ENCODE data around the gene MYLK4.

MYLK4 gene

GRCh38 chr6:2710412-2710811 is 40.3 kb downstream of the MYLK4 start:
- in situ Hi-C loops (cut with MboI; ENCODE audit: low sequenced_read_pairs), result no loop called here

DNA sequence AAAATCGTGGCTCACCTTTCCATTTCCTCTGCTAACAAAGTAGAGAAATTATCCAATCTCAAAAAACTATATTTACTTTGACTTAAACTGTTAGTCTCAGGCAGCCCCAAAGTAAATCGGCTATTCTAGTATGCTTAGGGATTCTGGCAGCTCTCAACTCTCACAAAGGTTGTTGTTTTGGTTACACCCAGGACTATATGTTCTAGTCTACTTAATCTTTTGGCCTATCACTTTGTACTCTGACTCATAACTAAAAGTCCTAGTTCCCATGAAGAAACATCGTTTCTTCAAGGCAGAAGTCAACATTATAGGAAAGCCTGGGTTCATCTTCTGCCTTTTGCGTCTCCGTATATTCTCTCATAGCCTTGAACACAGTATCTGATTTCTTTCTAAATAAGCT is 42.3 kb downstream of the MYLK4 start:
- in situ Hi-C loops (cut with MboI; ENCODE audit: low sequenced_read_pairs), result no loop called here

- in situ Hi-C loops (cut with MboI; ENCODE audit: low sequenced_read_pairs), result no loop called here
These were observed 44.2 kb downstream of the MYLK4 start for GRCh38 chr6:2706558-2706957.

DNA sequence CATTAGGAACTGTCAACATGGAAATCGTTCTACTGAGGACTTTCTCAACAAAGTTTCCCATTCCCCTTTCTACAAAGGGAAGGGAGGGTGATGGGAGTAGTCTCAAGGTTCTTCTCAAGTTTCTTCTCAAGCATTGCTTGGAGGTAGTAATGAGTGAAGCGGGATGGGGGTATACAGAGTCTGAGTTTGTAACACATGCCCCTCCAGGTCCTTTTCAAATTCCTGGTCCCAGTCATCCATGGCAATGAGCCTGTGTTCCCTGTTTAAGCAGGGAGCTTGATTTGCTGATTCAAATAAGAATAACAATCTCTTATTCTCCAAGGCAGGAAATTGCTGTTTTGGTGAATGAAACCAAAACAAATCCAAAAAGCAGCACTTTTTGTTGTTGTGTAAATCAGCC is 45.5 kb downstream of the MYLK4 start:
- in situ Hi-C loops (cut with MboI; ENCODE audit: low sequenced_read_pairs), result no loop called here

DNA sequence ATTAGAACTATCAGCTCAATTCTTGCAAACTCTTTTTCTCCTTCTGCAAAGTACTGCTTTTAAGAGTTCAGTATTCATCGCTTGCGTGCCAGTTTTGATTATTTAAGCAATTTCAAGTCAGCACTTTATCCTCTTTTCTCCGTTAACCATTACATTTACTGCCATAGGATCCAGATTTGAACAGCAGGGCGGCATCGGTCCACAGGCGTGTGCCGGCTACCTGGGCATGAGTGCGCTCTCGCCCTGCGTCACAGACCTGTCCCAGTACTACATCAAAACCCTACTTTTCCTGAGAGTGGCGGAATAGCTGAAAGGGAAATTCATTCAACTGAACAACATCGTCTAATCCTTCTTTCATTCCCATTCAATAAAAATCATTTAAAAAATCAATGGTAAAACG is 53.4 kb downstream of the MYLK4 start:
- in situ Hi-C loops (cut with MboI; ENCODE audit: low sequenced_read_pairs), result no loop called here

- in situ Hi-C loops (cut with MboI; ENCODE audit: low sequenced_read_pairs), result no loop called here
These were observed 55.1 kb downstream of the MYLK4 start for GRCh38 chr6:2695454-2696095.

GRCh38 chr6:2693231-2693630 is 57.5 kb downstream of the MYLK4 start:
- in situ Hi-C loops (cut with MboI; ENCODE audit: low sequenced_read_pairs), result no loop called here

- in situ Hi-C loops (cut with MboI; ENCODE audit: low sequenced_read_pairs), result no loop called here
These were observed 62.2 kb downstream of the MYLK4 start for GRCh38 chr6:2688401-2689064.

GRCh38 chr6:2687456-2687855 is 63.3 kb downstream of the MYLK4 start:
- in situ Hi-C loops (cut with MboI; ENCODE audit: low sequenced_read_pairs), result no loop called here

DNA sequence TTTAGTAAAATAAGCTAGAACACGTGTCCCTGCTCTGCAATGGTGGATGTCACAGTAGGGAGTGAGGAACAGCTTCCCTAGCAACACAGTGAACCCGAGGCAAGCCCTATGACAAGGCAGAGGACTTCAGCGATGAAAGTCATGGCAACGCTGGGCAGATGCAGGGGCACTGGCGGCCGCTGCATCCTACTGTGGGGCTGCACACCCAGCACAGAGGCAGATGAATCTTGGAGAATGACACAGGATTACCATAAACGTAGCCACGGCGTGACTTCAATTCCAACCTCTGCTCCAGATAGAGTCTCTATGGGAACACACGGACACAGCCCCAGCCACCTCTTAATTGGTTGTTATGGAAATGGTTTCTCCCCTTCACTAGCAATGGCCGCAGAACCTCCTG is 64.2 kb downstream of the MYLK4 start:
- in situ Hi-C loops (cut with MboI; ENCODE audit: low sequenced_read_pairs), result no loop called here

DNA sequence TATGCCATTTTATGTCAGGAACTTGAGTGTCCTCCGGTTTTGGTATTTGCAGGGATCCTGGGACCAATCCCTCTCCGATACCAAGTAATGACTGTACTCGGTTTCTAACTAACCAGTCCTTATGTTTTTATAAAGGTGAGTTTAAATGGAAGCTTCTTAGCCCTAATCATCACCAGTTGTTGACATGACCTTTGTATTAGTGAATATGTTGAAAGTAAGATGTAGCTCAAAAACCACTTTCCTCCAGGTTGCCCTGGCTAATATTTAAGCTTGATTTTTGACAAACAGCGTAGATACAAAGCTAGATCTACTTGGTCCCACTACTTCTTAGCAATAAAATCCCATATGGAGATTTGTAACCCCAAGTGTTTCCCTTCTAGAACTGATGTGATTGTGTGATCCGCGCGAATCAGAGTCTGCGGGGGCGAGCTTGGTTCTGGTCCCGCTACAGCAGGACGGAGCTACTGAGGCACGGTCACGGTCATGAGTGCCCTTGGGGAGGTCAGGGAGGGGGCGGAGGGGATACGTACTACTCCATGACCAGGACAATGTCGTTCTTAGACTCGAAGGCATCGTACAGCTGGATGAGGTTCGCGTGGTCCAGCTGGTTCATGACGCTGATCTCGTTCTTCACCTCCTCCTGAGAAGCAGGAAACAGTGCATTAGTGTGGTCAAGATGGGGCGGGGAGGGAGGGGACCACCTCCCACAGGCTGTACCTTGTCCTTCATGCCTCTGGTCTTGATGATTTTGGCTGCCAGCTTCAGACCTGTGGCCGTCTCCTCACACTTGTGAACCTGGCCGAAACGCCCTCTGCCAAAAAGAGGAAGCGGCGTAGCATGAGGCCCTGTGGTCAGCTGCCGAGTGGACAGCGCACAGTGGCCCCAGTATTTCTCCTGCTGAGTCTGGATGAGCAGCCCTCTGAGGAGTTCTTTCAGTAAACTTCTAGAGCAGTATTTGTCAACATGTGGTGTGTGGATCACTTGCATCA is 65.7 kb downstream of the MYLK4 start:
- in situ Hi-C loops (cut with MboI; ENCODE audit: low sequenced_read_pairs), result no loop called here

DNA sequence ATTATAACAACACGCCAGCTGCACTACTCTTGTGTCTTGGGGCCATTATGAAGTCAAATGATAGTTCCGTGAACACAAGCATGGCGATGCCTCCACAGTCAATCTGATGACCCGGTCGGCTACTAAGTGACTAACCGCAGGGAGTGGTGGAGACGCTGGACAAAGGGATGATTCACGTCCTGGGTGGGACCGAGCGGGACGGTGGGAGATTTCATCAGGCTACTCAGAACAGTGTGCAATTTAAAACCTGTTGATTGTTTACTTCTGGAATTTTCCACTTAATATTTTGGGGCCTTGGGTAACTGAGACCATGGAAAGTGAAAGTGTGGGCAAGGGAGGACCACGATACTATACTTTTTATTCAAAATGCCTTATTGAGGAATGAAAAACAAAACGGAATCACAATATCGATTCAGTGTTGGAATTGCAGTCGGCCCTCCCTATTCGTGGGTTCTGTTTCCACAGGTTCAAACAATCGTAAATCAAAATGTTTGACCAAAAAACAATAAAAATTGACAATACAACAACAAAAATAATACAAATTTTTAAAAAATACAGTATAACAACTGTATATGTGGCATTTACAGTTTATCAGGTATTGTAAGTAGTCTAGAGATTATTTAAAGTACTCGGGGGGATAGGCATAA is 66.5 kb downstream of the MYLK4 start:
- in situ Hi-C loops (cut with MboI; ENCODE audit: low sequenced_read_pairs), result no loop called here

GRCh38 chr6:2680264-2680922 is 70.3 kb downstream of the MYLK4 start:
- in situ Hi-C loops (cut with MboI; ENCODE audit: low sequenced_read_pairs), result no loop called here

DNA sequence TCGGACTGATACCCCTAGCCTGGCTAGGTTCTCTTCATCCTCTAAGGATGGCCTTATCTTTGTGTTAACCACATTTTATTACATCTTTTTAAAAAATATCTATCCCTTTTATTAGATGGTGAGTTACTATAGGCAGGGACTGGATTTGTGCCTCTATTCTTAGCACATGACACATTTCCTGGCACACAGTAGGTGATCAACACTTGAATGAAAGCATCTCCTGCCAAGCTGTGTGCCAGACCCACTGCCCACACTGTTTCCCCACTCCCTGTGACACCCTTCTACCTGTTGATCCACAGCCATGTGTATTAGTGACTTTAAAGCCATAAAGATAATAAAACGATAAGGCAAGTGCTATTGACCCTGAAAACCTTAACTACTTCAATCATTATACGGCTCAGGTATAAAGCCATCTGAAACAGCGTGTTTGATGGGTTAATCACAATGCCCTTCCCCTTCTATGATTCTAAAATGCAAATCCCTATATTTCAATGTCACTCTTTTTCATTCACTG is 73.6 kb downstream of the MYLK4 start:
- in situ Hi-C loops (cut with MboI; ENCODE audit: low sequenced_read_pairs), result no loop called here

DNA sequence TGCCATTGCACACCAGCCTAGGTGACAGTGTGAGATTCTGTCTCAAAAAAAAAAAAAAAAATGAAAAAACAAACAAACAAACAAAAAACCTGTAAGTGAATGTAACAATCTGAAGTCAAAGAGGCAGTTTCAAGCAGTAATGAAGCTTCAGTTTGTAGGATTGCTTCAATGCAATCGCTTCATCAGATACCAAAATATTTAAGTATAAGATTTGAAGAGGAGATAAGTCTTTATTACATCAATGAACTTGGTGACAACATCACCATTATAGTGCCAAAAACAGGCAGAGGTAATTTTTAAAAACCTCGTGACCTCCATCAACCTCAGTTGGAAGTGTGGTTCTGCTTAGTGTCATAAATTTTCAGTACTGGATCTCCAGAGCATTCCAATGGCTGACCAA is 74.7 kb downstream of the MYLK4 start:
- in situ Hi-C loops (cut with MboI; ENCODE audit: low sequenced_read_pairs), result no loop called here

DNA sequence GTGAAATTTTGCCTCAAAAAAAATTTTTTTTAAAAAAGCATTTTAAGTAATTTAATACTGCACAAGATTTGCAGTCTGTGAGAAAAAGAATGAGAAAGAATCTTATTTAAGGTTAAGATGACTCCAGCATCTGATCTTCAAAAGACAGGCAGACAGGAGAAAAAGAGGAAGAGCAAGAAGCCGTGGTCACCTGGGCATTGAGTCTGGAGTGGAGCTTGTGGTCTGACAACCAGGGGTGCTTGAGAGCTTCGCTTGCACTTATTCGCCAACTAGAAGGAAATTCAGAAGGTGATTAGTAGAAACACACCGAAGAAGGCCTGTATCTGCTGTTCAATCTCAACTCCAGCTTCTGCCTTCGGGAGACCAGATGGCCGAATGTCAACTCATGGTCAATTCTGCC is 75.9 kb downstream of the MYLK4 start:
- in situ Hi-C loops (cut with MboI; ENCODE audit: low sequenced_read_pairs), result no loop called here

DNA sequence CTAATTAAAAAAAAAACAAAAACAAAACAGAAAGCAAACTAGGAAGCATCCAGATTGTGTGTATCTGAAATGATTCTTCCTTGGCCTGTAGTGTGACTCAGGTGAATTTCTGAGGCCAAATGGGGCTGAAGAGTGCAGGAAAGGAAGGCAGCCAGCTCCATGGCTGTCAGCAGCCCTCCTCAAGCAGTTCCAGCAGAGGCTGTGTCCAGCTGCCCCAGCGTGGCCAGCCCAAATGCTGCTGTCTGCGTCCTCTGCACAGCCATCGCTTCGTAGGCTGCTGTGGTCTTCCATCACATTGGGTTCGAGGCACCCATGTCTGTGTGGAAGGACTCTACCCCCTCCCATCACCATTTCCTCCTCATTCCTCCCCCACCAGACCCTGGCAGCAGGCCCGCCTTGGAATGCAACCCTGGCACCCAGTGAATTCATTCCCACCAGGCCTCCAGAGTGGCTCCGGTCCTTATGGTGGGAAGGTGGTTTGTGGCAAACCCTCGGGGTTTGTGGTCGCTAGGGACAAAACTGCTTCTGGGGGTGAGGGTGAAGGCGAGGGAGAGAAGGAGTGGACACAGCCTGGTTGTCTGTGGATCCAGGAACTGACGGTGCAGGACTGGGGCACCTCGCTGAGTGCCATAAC is 81.5 kb downstream of the MYLK4 start:
- in situ Hi-C loops (cut with MboI; ENCODE audit: low sequenced_read_pairs), result no loop called here

- in situ Hi-C loops (cut with MboI; ENCODE audit: low sequenced_read_pairs), result no loop called here
These were observed 83.1 kb downstream of the MYLK4 start for GRCh38 chr6:2667617-2668016.

DNA sequence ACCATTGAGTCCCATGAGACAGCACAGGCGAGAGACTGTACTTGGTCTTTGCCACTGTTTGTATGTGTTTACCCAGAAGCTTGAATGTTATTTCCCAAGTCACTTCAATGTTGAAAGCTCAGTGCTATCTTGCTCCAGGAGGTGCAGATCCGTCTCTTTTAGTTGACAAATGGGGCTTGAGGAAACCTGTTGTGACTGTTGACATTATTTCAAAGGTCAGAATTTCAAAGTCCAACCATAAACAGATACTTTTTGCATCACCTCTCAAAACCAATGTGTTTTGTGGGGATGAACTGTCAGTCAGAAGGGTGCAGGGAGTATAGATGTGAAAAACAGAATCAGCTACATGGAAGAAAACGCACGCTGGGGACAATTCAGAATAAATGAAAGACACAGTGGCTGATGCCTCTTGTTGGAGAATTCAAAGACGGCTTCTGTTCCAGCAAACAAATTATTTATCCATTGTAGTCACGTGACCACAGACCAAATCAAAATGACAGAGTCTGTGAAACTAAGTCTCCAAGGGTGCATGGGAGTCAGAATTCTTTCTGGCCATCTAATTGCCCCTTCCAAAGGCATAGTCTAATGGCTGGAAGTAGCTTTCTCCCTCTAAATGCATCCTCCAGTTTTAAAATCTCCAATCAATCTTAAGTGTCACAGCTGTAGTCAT is 83.7 kb downstream of the MYLK4 start:
- in situ Hi-C loops (cut with MboI; ENCODE audit: low sequenced_read_pairs), result no loop called here
